ENCODE measurements around the gene VSTM5. TPM values are rescaled to one million over a fixed set of nuclear protein-coding genes. Genes with fewer than 3 reads are reported as not detected.

The VSTM5 gene
- total RNA-seq, 1 experiment from 2014 or later: not detected

DNA sequence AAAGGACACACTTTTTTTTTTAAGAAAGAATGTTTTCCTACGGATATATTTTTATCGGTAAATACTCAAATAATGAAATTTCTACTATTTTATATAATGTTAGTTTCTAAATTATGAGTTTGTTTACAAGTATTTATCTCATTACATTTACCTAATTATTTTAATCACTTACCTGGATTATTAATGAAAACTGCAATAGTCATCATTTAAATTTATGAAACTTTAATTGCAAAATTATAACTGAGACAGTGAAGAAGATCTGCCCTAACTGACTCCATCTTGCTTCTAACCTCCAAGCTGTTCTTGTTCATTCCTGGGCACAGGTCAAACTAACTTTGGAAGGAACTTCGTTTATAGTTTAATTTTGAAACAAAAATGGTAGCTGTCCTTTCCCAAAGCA is 25.2 kb upstream of the VSTM5 start:
- CTCF ChIA-PET: interaction anchor here (2.6 kb wide), 1 partner anchor 20 kb away, joined by 12 read pairs; no protein-coding TSS in a partner anchor
- Histone ChIP-seq H3K4me2 (ENCODE audit: low read length) (no peak overlapping the region), H3K27me3 (ENCODE audit: insufficient read depth, low read length) (no peaks in the 10 kb centered on the region), H3K36me3 (ENCODE audit: control insufficient read depth in 1 of 2, insufficient read depth in 2 of 2, low read length in 2 of 2) (no peaks in the 10 kb centered on the region), H3K9me3 (ENCODE audit: control insufficient read depth in 1 of 2, insufficient read depth in 1 of 2, low read depth in 1 of 2, low read length in 2 of 2) (no peaks in the 10 kb centered on the region), H3K79me2 (ENCODE audit: insufficient read depth, low read length) (no peaks in the 10 kb centered on the region), H3K4me3 (replicated peaks in 1 of 2; ENCODE audit: low read depth in 1 of 2, low read length in 2 of 2) (no peak overlapping the region), H2AFZ (ENCODE audit: low read depth, low read length, poor library complexity, severe bottlenecking) (no peak overlapping the region), H3K4me1 (ENCODE audit: control insufficient read depth in 1 of 2, insufficient read depth in 2 of 2, low read length in 2 of 2) (no peaks in the 10 kb centered on the region), H3K9me2 (ENCODE audit: insufficient read depth) (no peaks in the 10 kb centered on the region), H3K27ac (ENCODE audit: low read depth, low read length) (no peak overlapping the region), H4K20me1 (ENCODE audit: insufficient read depth) (no peaks in the 10 kb centered on the region), H3K9ac (ENCODE audit: low read length) (no peak overlapping the region)
- POLR2A ChIA-PET: no interaction called here
- intact Hi-C loops (cut with micrococcal nuclease): no loop called here
- BruUV-seq (replicated peaks): no TSS peak
- no peak for TF ChIP-seq TCF7L2 (IDR thresholded peaks at IDR 0.05; ENCODE audit: borderline replicate concordance, extremely low read depth, insufficient read depth, insufficient read length)
- TF ChIP-seq, protein P1, sequence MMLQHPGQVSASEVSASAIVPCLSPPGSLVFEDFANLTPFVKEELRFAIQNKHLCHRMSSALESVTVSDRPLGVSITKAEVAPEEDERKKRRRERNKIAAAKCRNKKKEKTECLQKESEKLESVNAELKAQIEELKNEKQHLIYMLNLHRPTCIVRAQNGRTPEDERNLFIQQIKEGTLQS (IDR thresholded peaks at IDR 0.05): no peak
- no peak for TF ChIP-seq YY1 (IDR thresholded peaks at IDR 0.05; ENCODE audit: extremely low read depth, insufficient replicate concordance, low read depth, low read length)
- no peak for TF ChIP-seq ELF1 (IDR thresholded peaks at IDR 0.05; ENCODE audit: borderline replicate concordance, low read depth)
- no peak for TF ChIP-seq SRF (IDR thresholded peaks at IDR 0.05; ENCODE audit: low read depth)
- no peak for TF ChIP-seq SP1 (IDR thresholded peaks at IDR 0.05; ENCODE audit: low read depth)
- TF ChIP-seq SIN3A (IDR thresholded peaks at IDR 0.05; ENCODE audit: low read depth): no peak
- TF ChIP-seq EZH2phosphoT487 (IDR thresholded peaks at IDR 0.05; ENCODE audit: borderline replicate concordance): no peak
- no peak for TF ChIP-seq EGR1 (IDR thresholded peaks at IDR 0.05; ENCODE audit: low read depth)
- TF ChIP-seq POLR2AphosphoS5 (IDR thresholded peaks at IDR 0.05; ENCODE audit: low read depth, low read length): no peak
- TF ChIP-seq, protein P2, sequence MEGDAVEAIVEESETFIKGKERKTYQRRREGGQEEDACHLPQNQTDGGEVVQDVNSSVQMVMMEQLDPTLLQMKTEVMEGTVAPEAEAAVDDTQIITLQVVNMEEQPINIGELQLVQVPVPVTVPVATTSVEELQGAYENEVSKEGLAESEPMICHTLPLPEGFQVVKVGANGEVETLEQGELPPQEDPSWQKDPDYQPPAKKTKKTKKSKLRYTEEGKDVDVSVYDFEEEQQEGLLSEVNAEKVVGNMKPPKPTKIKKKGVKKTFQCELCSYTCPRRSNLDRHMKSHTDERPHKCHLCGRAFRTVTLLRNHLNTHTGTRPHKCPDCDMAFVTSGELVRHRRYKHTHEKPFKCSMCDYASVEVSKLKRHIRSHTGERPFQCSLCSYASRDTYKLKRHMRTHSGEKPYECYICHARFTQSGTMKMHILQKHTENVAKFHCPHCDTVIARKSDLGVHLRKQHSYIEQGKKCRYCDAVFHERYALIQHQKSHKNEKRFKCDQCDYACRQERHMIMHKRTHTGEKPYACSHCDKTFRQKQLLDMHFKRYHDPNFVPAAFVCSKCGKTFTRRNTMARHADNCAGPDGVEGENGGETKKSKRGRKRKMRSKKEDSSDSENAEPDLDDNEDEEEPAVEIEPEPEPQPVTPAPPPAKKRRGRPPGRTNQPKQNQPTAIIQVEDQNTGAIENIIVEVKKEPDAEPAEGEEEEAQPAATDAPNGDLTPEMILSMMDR (IDR thresholded peaks at IDR 0.05 in 2 of 3, conservative IDR thresholded peaks at IDR 0.05 in 1 of 3; ENCODE audit: borderline replicate concordance in 1 of 3, insufficient read depth in 1 of 3, low read depth in 2 of 3, low read length in 2 of 3): no peak
- TF ChIP-seq, protein P3, sequence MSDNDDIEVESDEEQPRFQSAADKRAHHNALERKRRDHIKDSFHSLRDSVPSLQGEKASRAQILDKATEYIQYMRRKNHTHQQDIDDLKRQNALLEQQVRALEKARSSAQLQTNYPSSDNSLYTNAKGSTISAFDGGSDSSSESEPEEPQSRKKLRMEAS (IDR thresholded peaks at IDR 0.05): no peak
- no peak for TF ChIP-seq JUND (IDR thresholded peaks at IDR 0.05)
- DNase-seq (ENCODE audit: low read depth, low spot score) (no peak), ATAC-seq (no peak)
- RAD21 ChIA-PET (ENCODE audit: low non-redundant PET in 1 of 2, low total read pairs in 2 of 2, uncharacterized antibody in 2 of 2, unreplicated experiment in 2 of 2): no interaction called here

All from HCT116 (cell line).